ENCODE results near the gene MICAL3.
"Not testable (repeated sequence)": the region's sequence is repeated elsewhere in the genome, so short reads cannot be mapped to it uniquely, and the experiment has no call there.

MICAL3 gene

GRCh38 chr22:18059094-18059417, 34.7 kb upstream of the MICAL3 start:
- no peak for DNase-seq (ENCODE audit: low read depth)
- H3K4me3 ChIP-seq (replicated peaks; ENCODE audit: low read depth, low read length), result no peak overlapping the region
- no peak for TF ChIP-seq CTCF (IDR thresholded peaks at IDR 0.05; ENCODE audit: low read length, missing control alignments)

- no peak for TF ChIP-seq CTCF (IDR thresholded peaks at IDR 0.05; ENCODE audit: low read length, missing control alignments)
- no peak overlapping the region for H3K4me3 ChIP-seq (replicated peaks; ENCODE audit: low read depth, low read length)
- DNase-seq (ENCODE audit: low read depth), result no peak
Measured at GRCh38 chr22:18058371-18059093, 34.2 kb upstream of the MICAL3 start.

- H3K4me3 ChIP-seq (replicated peaks; ENCODE audit: low read depth, low read length), result no peak overlapping the region
- TF ChIP-seq CTCF (IDR thresholded peaks at IDR 0.05; ENCODE audit: low read length, missing control alignments), result no peak
- DNase-seq (ENCODE audit: low read depth), result peak; percentile 99
Measured at GRCh38 chr22:18057568-18058209, 33.3 kb upstream of the MICAL3 start.

GRCh38 chr22:18056807-18057474, 32.6 kb upstream of the MICAL3 start:
- DNase-seq (ENCODE audit: low read depth), result no peak
- TF ChIP-seq CTCF (IDR thresholded peaks at IDR 0.05; ENCODE audit: low read length, missing control alignments), result no peak
- no peak overlapping the region for H3K4me3 ChIP-seq (replicated peaks; ENCODE audit: low read depth, low read length)

- H3K4me3 ChIP-seq (replicated peaks; ENCODE audit: low read depth, low read length), result no peak overlapping the region
- no peak for DNase-seq (ENCODE audit: low read depth)
- no peak for TF ChIP-seq CTCF (IDR thresholded peaks at IDR 0.05; ENCODE audit: low read length, missing control alignments)
Measured at GRCh38 chr22:18056161-18056666, 31.9 kb upstream of the MICAL3 start.

GRCh38 chr22:18055619-18056160, 31.3 kb upstream of the MICAL3 start:
- no peak overlapping the region for H3K4me3 ChIP-seq (replicated peaks; ENCODE audit: low read depth, low read length)
- TF ChIP-seq CTCF (IDR thresholded peaks at IDR 0.05; ENCODE audit: low read length, missing control alignments), result no peak
- DNase-seq (ENCODE audit: low read depth), result no peak

- H3K4me3 ChIP-seq (replicated peaks; ENCODE audit: low read depth, low read length); DNase-seq (ENCODE audit: low read depth): not testable (repeated sequence)
Measured at GRCh38 chr22:18053216-18053946, 29.0 kb upstream of the MICAL3 start.

- not testable (repeated sequence) for H3K4me3 ChIP-seq (replicated peaks; ENCODE audit: low read depth, low read length); DNase-seq (ENCODE audit: low read depth)
Measured at GRCh38 chr22:18051113-18051512, 26.8 kb upstream of the MICAL3 start.

All from fibroblast of pulmonary artery (primary cell).